ENCODE results near the gene CD55. TPM values are rescaled to one million over a fixed set of nuclear protein-coding genes. Genes with fewer than 3 reads are reported as not detected.

CD55 gene
- total RNA-seq, 6 donors from 2014 or later: 256 to 798 (median 465) TPM

DNA sequence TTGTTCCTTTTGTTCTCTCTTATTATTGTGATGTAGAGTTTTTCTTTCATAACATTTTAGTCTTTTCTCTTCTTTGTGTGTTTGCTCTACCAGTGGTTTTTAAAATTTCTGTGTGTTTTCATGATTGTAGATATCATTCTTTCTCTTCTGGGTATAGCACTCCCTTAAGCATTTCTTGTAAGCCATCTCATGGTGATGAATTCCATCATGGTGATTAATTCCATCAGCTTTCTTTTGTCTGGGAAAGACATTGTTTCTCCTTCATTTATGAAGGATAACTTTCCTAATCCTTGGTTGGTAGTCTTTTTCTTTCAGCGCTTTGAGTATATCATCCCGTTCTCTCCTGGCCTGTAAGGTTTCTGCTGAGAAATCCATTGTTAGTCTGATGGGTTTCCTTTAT lies 22.7 kb downstream of the CD55 start:
- ATAC-seq (ENCODE audit: low FRiP score in 2 of 2): no peak
- H3K4me3 ChIP-seq: no peak overlapping the region
- peaks cover 0 to 4% (median 0%) of the 10 kb centered on the region in 4 donors for H3K9me3 ChIP-seq
- H3K27me3 ChIP-seq: no peaks in the 10 kb centered on the region
- TF ChIP-seq EP300 (IDR thresholded peaks at IDR 0.05) (no peak), POLR2A (IDR thresholded peaks at IDR 0.05) (no peak), POLR2AphosphoS5 (IDR thresholded peaks at IDR 0.05) (no peak)
- TF ChIP-seq, protein P1, sequence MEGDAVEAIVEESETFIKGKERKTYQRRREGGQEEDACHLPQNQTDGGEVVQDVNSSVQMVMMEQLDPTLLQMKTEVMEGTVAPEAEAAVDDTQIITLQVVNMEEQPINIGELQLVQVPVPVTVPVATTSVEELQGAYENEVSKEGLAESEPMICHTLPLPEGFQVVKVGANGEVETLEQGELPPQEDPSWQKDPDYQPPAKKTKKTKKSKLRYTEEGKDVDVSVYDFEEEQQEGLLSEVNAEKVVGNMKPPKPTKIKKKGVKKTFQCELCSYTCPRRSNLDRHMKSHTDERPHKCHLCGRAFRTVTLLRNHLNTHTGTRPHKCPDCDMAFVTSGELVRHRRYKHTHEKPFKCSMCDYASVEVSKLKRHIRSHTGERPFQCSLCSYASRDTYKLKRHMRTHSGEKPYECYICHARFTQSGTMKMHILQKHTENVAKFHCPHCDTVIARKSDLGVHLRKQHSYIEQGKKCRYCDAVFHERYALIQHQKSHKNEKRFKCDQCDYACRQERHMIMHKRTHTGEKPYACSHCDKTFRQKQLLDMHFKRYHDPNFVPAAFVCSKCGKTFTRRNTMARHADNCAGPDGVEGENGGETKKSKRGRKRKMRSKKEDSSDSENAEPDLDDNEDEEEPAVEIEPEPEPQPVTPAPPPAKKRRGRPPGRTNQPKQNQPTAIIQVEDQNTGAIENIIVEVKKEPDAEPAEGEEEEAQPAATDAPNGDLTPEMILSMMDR (IDR thresholded peaks at IDR 0.05): no peak
- DNase-seq: no peak
- H3K27ac ChIP-seq: no peak overlapping the region
- H3K36me3 ChIP-seq: peaks cover 10 to 83% (median 35%) of the 10 kb centered on the region in 4 donors
- 94 to 98% methylated on average over 2 of the region's 2 CpGs for WGBS, 2 donors
- H3K4me1 ChIP-seq: peaks cover 0 to 10% (median 0%) of the 10 kb centered on the region in 4 donors

DNA sequence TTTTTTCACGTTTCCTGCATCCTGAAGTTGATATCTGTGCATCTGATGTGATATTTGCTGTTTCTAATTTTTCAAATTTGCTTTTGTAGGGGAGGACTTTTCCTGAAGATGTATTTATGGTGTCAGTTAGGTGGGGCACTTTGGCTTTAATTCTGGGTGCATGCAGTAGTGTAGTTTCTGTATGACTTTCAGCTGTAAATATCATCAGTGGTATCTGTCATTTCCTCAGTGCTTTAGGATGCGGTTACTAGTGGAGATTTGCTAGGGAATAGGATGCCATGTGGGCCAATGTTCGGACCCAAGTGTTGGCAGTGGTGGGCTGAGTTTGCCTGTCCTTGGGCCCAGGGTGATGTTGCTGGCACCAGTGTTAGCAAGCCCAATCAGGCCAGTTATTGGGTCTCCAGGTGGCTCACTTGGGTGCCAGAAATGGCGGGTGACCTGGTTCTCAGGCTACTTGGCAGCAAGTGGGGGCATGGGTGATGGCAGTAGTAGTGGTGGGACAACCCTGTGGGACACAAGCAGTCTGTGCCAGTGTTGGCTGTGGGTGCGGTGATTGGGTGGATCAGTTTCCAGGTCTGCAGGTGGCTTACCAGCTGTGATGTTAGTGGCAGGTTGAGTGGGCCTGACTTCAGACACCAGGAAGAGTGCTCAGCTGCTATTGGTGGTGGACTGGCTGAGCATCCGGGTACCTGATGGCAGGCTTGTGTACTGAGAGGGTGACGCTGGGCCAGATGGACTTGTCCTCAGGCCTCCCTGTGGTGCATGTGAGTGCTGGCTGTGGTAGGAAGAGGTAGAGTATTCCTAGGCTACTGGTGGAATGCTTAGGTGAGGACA lies 24.4 kb downstream of the CD55 start:
- TF ChIP-seq EP300 (IDR thresholded peaks at IDR 0.05) (no peak), POLR2AphosphoS5 (IDR thresholded peaks at IDR 0.05) (no peak), POLR2A (IDR thresholded peaks at IDR 0.05) (no peak)
- TF ChIP-seq, protein P1 (IDR thresholded peaks at IDR 0.05): no peak
- peak; percentile 26 to 35 for ATAC-seq (ENCODE audit: low FRiP score in 2 of 2)
- H3K27me3 ChIP-seq: no peaks in the 10 kb centered on the region
- 71 to 84% methylated on average over 4 to 7 of the region's 7 CpGs for WGBS, 2 donors
- peaks cover 0 to 4% (median 0%) of the 10 kb centered on the region in 4 donors for H3K9me3 ChIP-seq
- peaks cover 0 to 10% (median 0%) of the 10 kb centered on the region in 4 donors for H3K4me1 ChIP-seq
- H3K27ac ChIP-seq: no peak overlapping the region
- H3K4me3 ChIP-seq: no peak overlapping the region
- peaks cover 5 to 78% (median 24%) of the 10 kb centered on the region in 4 donors for H3K36me3 ChIP-seq
- DNase-seq: no peak

DNA sequence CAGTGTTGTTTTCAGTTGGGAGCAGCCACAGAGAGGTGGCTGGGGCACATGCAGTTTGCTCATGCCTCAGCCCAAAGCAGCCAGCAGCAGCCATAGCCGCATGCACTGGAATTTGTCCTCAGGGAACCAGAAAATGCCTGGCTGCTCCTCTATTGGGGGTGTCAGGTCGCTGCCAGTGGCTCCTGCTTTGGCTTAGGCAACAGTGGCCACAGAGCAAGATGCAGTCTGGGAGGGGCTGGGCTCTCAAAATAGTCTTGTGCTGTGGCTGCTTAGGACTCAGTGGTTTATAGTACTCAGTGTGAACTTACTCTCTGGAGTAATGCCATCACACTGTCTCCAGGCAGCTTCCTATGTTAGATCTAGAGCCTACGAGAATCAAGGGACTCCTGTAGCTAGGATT lies 25.0 kb downstream of the CD55 start:
- 75 to 80% methylated on average over 3 of the region's 3 CpGs for WGBS, 2 donors
- ATAC-seq (ENCODE audit: low FRiP score in 2 of 2) (peak in 1 of 2 donors; percentile 57), DNase-seq (no peak)
- Histone ChIP-seq H3K27ac (no peak overlapping the region), H3K4me1 (peaks cover 0 to 10% (median 0%) of the 10 kb centered on the region in 4 donors), H3K36me3 (peaks cover 5 to 78% (median 23%) of the 10 kb centered on the region in 4 donors), H3K4me3 (no peak overlapping the region), H3K9me3 (peaks cover 0 to 4% (median 0%) of the 10 kb centered on the region in 4 donors), H3K27me3 (no peaks in the 10 kb centered on the region)
- TF ChIP-seq EP300 (IDR thresholded peaks at IDR 0.05) (no peak), POLR2AphosphoS5 (IDR thresholded peaks at IDR 0.05) (no peak), POLR2A (IDR thresholded peaks at IDR 0.05) (no peak)
- TF ChIP-seq, protein P1 (IDR thresholded peaks at IDR 0.05): no peak

DNA sequence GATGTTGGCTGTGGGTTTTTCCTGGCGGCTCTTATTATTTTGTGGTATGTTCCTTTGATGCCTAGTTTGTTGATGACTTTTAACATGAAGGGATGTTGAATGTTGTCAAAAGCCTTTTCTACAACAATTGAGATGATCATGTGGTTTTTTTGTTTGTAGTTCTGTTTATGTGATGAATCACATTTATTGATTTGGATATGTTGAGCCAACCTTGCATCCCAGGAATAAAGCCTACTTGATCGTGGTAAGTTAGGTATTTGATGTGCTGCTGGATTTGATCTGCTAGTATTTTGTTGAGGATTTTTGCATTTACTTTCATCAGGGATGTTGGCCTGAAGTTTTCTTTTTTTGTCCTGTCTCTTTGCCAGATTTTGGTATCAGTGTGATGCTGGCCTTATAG lies 28.5 kb downstream of the CD55 start:
- DNase-seq: no peak
- WGBS, 2 donors: 98 to 100% methylated on average over 2 of the region's 2 CpGs
- H3K9me3 ChIP-seq: peaks cover 0 to 4% (median 0%) of the 10 kb centered on the region in 4 donors
- TF ChIP-seq POLR2A (IDR thresholded peaks at IDR 0.05): no peak
- TF ChIP-seq EP300 (IDR thresholded peaks at IDR 0.05): no peak
- TF ChIP-seq POLR2AphosphoS5 (IDR thresholded peaks at IDR 0.05): no peak
- TF ChIP-seq, protein P1 (IDR thresholded peaks at IDR 0.05): no peak
- H3K36me3 ChIP-seq: peaks cover 5 to 75% (median 25%) of the 10 kb centered on the region in 4 donors
- no peak overlapping the region for H3K4me3 ChIP-seq
- no peak for ATAC-seq (ENCODE audit: low FRiP score in 2 of 2)
- no peak overlapping the region for H3K27ac ChIP-seq
- H3K4me1 ChIP-seq: peaks cover 0 to 5% (median 1%) of the 10 kb centered on the region in 4 donors
- no peaks in the 10 kb centered on the region for H3K27me3 ChIP-seq
